ENCODE data around the gene LOXHD1.

- TF ChIP-seq CTCF (IDR thresholded peaks at IDR 0.05) (no peak), NFE2L1 (CRISPR knock-in tag; IDR thresholded peaks at IDR 0.05) (no peak), FOXP1 (CRISPR knock-in tag; IDR thresholded peaks at IDR 0.05; ENCODE audit: borderline replicate concordance) (no peak), NR2C2 (CRISPR knock-in tag; IDR thresholded peaks at IDR 0.05) (no peak), E2F4 (CRISPR knock-in tag; IDR thresholded peaks at IDR 0.05; ENCODE audit: borderline replicate concordance, low read depth) (no peak), MAX (CRISPR knock-in tag; IDR thresholded peaks at IDR 0.05) (no peak), ZNF423 (CRISPR knock-in tag; IDR thresholded peaks at IDR 0.05) (no peak), ATF6 (CRISPR knock-in tag; IDR thresholded peaks at IDR 0.05) (no peak), TEAD1 (CRISPR knock-in tag; IDR thresholded peaks at IDR 0.05) (no peak), GABPB1 (CRISPR knock-in tag; IDR thresholded peaks at IDR 0.05) (no peak), MLX (CRISPR knock-in tag; IDR thresholded peaks at IDR 0.05) (no peak), ZNF121 (CRISPR knock-in tag; IDR thresholded peaks at IDR 0.05) (no peak), NFYB (CRISPR knock-in tag; conservative IDR thresholded peaks at IDR 0.05; ENCODE audit: low read depth) (no peak), FOXJ3 (CRISPR knock-in tag; IDR thresholded peaks at IDR 0.05; ENCODE audit: borderline replicate concordance) (no peak)
Observed at GRCh38 chr18:46435031-46435430, 222.0 kb downstream of the LOXHD1 start.
